MM.1S (cell line): ENCODE results near the gene KXD1.

Experiments
- DNase-seq: peaks from one replicate; pipeline ENCODE4 v3.0.0-alpha.2; 2015
- H2AFZ ChIP-seq: fragments of 300-600 bp; sonication (generic); 2 replicates; pipeline ENCODE4 v1.6.0; 2016; ENCODE audit warnings: antibody characterized with exemption, low read length
- H3F3A ChIP-seq: fragments of 300-600 bp; sonication (generic); 2 replicates; pipeline ENCODE4 v1.6.1; 2016; ENCODE audit warnings: mild to moderate bottlenecking, antibody characterized with exemption, low read length, moderate library complexity, mixed read lengths; ENCODE audit not compliant: insufficient read depth
- H3K27ac ChIP-seq: fragments of 300-600 bp; sonication (generic); 2 replicates; pipeline ENCODE4 v1.5.1; 2016; ENCODE audit warnings: mild to moderate bottlenecking, low read length
- H3K27me3 ChIP-seq: fragments of 300-600 bp; sonication (generic); replicated peaks from 2 replicates; pipeline ENCODE4 v1.6.0; 2016; ENCODE audit warnings: low read length; ENCODE audit not compliant: insufficient read depth
- H3K36me3 ChIP-seq: fragments of 300-600 bp; sonication (generic); replicated peaks from 2 replicates; pipeline ENCODE4 v1.6.1; 2016; ENCODE audit warnings: mild to moderate bottlenecking, low read length, mixed read lengths; ENCODE audit not compliant: insufficient read depth
- H3K4me1 ChIP-seq: fragments of 300-600 bp; sonication (generic); 2 replicates; pipeline ENCODE4 v1.6.1; 2016; ENCODE audit warnings: low read length, mixed read lengths
- H3K4me2 ChIP-seq: fragments of 300-600 bp; sonication (generic); 2 replicates; pipeline ENCODE4 v1.6.0; 2016; ENCODE audit warnings: low read depth, low read length
- H3K4me3 ChIP-seq: fragments of 300-600 bp; sonication (generic); 2 replicates; pipeline ENCODE4 v1.5.1; 2016; ENCODE audit warnings: low read length, mixed read lengths
- H3K79me2 ChIP-seq: fragments of 300-600 bp; sonication (generic); 2 replicates; pipeline ENCODE4 v1.6.1; 2016; ENCODE audit warnings: mixed run types, low read length, mixed read lengths
- H3K9ac ChIP-seq: fragments of 300-600 bp; sonication (generic); 2 replicates; pipeline ENCODE4 v1.6.1; 2016; ENCODE audit warnings: low read length, mixed read lengths
- H3K9me2 ChIP-seq: fragments of 300-600 bp; sonication (generic); replicated peaks from 2 replicates; pipeline ENCODE4 v1.6.1; 2016; ENCODE audit warnings: mild to moderate bottlenecking, low read length, mixed read lengths; ENCODE audit not compliant: insufficient read depth
- H3K9me3 ChIP-seq: fragments of 300-600 bp; sonication (generic); replicated peaks from 2 replicates; pipeline ENCODE4 v1.6.1; 2016; ENCODE audit warnings: mild to moderate bottlenecking, low read length, mixed read lengths; ENCODE audit not compliant: insufficient read depth
- H4K20me1 ChIP-seq: fragments of 300-600 bp; sonication (generic); 2 replicates; pipeline ENCODE4 v1.6.1; 2016; ENCODE audit warnings: mild to moderate bottlenecking, low read length, moderate library complexity, mixed read lengths; ENCODE audit not compliant: insufficient read depth
- EZH2 ChIP-seq: fragments of 300-600 bp; sonication (generic); optimal IDR thresholded peaks from 2 replicates; pipeline ENCODE3; 2017; ENCODE audit warnings: low read depth, mild to moderate bottlenecking, antibody characterized with exemption, low read length, mixed read lengths
- EZH2phosphoT487 ChIP-seq: fragments of 300-600 bp; sonication (generic); IDR thresholded peaks from 2 replicates; pipeline ENCODE4 v1.6.1; 2018; ENCODE audit warnings: antibody characterized with exemption, low read length
- TF ChIP-seq, protein P1 (sequence below): fragments of 300-600 bp; sonication (generic); IDR thresholded peaks from 2 replicates; pipeline ENCODE4 v1.5.1; 2016; ENCODE audit warnings: antibody characterized with exemption, low read length, mixed read lengths

Gene KXD1

DNA sequence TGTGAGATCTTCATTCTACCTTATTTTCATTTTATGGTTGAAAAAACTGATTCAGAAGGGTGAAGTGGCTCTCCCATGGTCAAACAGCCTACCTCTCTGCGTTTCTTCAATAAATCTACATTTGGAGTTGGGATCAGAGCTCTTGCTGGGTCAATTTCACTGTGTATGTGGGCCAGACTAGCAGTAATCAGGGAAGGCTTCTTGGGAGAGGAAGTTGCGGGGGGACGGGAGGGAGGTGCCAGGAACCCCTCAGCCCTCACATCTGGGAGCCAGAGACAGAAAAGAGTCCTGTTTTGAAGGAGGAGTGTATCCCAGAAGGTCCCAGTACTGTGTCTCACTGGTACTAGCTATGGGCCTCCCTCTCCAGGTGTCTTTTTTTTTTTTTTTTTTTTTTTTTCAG lies 934 bp downstream of the KXD1 start:
- H3K9me2 ChIP-seq: no peaks in the 10 kb centered on the region
- DNase-seq: no peak
- H3K79me2 ChIP-seq: peaks cover 31% of the 10 kb centered on the region

DNA sequence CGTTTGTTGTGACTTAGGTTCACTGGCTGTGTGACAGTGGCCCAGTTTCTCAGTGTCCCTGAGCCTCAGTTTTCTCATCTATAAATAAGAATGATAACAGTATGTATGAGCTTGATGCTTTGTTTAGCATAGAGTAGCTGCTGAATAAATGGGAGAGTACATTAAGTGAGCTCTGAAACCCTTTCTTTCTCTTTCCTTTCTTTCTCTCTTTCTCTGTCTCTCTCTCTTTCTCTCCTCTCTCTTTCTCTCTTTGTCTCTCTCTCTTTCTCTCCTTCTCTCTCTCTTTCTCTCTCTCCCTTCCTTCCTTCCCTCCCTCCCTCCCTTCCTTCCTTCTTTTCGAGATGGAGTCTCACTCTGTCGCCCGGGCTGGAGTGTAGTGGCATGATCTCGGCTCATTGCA lies 2.0 kb downstream of the KXD1 start:
- Histone ChIP-seq H3K36me3 (no peaks in the 10 kb centered on the region), H3K9ac (no peak overlapping the region), H3K4me2 (no peak overlapping the region), H3K79me2 (peaks cover 31% of the 10 kb centered on the region), H4K20me1 (no peaks in the 10 kb centered on the region), H2AFZ (no peak overlapping the region), H3K9me3 (no peaks in the 10 kb centered on the region), H3K4me1 (0 out of 2 replicates have a peak, but pooled peaks cover 3% of the 10 kb centered on the region), H3K27ac (no peak overlapping the region), H3K27me3 (no peaks in the 10 kb centered on the region), H3F3A (peaks cover 15% of the 10 kb centered on the region), H3K9me2 (no peaks in the 10 kb centered on the region), H3K4me3 (no peak overlapping the region)
- no peak for DNase-seq
- TF ChIP-seq, protein P1, sequence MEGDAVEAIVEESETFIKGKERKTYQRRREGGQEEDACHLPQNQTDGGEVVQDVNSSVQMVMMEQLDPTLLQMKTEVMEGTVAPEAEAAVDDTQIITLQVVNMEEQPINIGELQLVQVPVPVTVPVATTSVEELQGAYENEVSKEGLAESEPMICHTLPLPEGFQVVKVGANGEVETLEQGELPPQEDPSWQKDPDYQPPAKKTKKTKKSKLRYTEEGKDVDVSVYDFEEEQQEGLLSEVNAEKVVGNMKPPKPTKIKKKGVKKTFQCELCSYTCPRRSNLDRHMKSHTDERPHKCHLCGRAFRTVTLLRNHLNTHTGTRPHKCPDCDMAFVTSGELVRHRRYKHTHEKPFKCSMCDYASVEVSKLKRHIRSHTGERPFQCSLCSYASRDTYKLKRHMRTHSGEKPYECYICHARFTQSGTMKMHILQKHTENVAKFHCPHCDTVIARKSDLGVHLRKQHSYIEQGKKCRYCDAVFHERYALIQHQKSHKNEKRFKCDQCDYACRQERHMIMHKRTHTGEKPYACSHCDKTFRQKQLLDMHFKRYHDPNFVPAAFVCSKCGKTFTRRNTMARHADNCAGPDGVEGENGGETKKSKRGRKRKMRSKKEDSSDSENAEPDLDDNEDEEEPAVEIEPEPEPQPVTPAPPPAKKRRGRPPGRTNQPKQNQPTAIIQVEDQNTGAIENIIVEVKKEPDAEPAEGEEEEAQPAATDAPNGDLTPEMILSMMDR: no peak
- no peak for TF ChIP-seq EZH2phosphoT487
- TF ChIP-seq EZH2: no peak

More for the DNA sequence above, 934 bp downstream of the KXD1 start:
- no peaks in the 10 kb centered on the region for H3K9me3 ChIP-seq
- peak overlapping the region; percentile 59 for H3K27ac ChIP-seq
- H3K36me3 ChIP-seq: no peaks in the 10 kb centered on the region
- H3F3A ChIP-seq: peaks cover 15% of the 10 kb centered on the region
- TF ChIP-seq, protein P1: no peak
- TF ChIP-seq EZH2phosphoT487 (no peak), EZH2 (no peak)
- no peaks in the 10 kb centered on the region for H4K20me1 ChIP-seq
- H2AFZ ChIP-seq: no peak overlapping the region
- peak overlapping the region; percentile 99 for H3K4me3 ChIP-seq
- peak overlapping the region; percentile 60 for H3K4me2 ChIP-seq
- 0 out of 2 replicates have a peak, but pooled peaks cover 3% of the 10 kb centered on the region for H3K4me1 ChIP-seq
- H3K9ac ChIP-seq: peak overlapping the region; percentile 96
- no peaks in the 10 kb centered on the region for H3K27me3 ChIP-seq

DNA sequence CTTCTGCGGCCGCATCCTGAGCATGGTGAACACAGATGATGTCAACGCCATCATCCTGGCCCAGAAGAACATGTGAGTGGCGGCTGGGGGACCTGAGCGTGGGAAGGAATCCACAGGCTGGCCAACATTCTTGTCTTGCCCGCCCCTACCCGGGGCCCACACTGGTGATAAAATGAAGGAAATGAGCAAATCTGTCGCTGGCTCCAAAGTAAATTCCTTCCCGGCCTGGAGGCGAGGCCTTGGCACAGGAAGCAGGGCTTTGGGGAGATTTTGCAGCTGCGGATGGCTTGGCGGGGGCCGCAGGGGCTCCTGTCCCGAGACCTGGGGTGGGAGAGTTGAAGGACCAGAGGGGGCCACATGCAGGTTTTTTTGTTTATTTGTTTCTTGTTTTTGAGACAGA lies 4.4 kb downstream of the KXD1 start:
- no peaks in the 10 kb centered on the region for H3K27me3 ChIP-seq
- H2AFZ ChIP-seq: no peak overlapping the region
- no peaks in the 10 kb centered on the region for H4K20me1 ChIP-seq
- 0 out of 2 replicates have a peak, but pooled peaks cover 3% of the 10 kb centered on the region for H3K4me1 ChIP-seq
- H3K9me3 ChIP-seq: no peaks in the 10 kb centered on the region
- TF ChIP-seq, protein P1: no peak
- TF ChIP-seq EZH2phosphoT487 (no peak), EZH2 (no peak)
- peaks cover 15% of the 10 kb centered on the region for H3F3A ChIP-seq
- no peaks in the 10 kb centered on the region for H3K9me2 ChIP-seq
- H3K79me2 ChIP-seq: peaks cover 31% of the 10 kb centered on the region
- no peak for DNase-seq
- H3K9ac ChIP-seq: no peak overlapping the region
- no peak overlapping the region for H3K4me2 ChIP-seq
- H3K36me3 ChIP-seq: no peaks in the 10 kb centered on the region
- no peak overlapping the region for H3K27ac ChIP-seq
- H3K4me3 ChIP-seq: no peak overlapping the region
